Liver (tissue), 9 donors: Measurements from ENCODE around the gene ADGRG1. TPM values are rescaled to one million over a fixed set of nuclear protein-coding genes. Genes with fewer than 3 reads are reported as not detected.

Experiments used
- DNase-seq: peaks from one replicate; pipeline ENCODE4 v3.0.0-alpha.2; 2017; ENCODE audit warnings: low spot score
- H3K27ac ChIP-seq, 2 donors: one replicate each; pipeline ENCODE4 v1.7.0; 2013; ENCODE audit warnings: inconsistent platforms in 2 of 2, low read length in 2 of 2, control low read depth in 1 of 2, low read depth in 1 of 2, mild to moderate bottlenecking in 1 of 2
- H3K27me3 ChIP-seq, 4 donors: one replicate each; pipeline versions ENCODE4 v1.6.1 to v1.7.0; 2013; ENCODE audit warnings: low read length in 3 of 4, inconsistent platforms in 1 of 4, mild to moderate bottlenecking in 1 of 4, moderate library complexity in 1 of 4; ENCODE audit not compliant: control insufficient read depth in 4 of 4, insufficient read depth in 4 of 4
- H3K36me3 ChIP-seq, 4 donors: one replicate each; pipeline versions ENCODE4 v1.6.1 to v1.7.0; 2013; ENCODE audit warnings: low read length in 3 of 4, mild to moderate bottlenecking in 3 of 4, low read depth in 1 of 4, moderate library complexity in 1 of 4; ENCODE audit not compliant: control insufficient read depth in 4 of 4, insufficient read depth in 3 of 4
- H3K4me1 ChIP-seq, 4 donors: one replicate each; pipeline versions ENCODE4 v1.6.1 to v1.7.0; 2013; ENCODE audit warnings: low read length in 3 of 4, mild to moderate bottlenecking in 3 of 4, moderate library complexity in 1 of 4; ENCODE audit not compliant: control insufficient read depth in 4 of 4, insufficient read depth in 4 of 4
- H3K4me3 ChIP-seq, 3 donors: one replicate each; pipeline versions ENCODE4 v1.6.1 to v1.7.0; 2013; ENCODE audit warnings: low read length in 3 of 3, control low read depth in 1 of 3, low read depth in 1 of 3, mild to moderate bottlenecking in 1 of 3
- H3K9ac ChIP-seq, 2 donors: one replicate each; pipeline ENCODE4 v1.7.0; 2013; ENCODE audit warnings: low read length in 2 of 2, mild to moderate bottlenecking in 2 of 2, moderate library complexity in 2 of 2, control low read depth in 1 of 2, low read depth in 1 of 2
- H3K9me3 ChIP-seq, 4 donors: one replicate each; pipeline versions ENCODE4 v1.6.1 to v1.7.0; 2013; ENCODE audit warnings: low read length in 3 of 4; ENCODE audit not compliant: control insufficient read depth in 4 of 4
- ATF3 ChIP-seq: IDR thresholded peaks from 2 replicates; pipeline ENCODE4 v1.6.1; 2016; ENCODE audit warnings: antibody characterized with exemption
- EGR1 ChIP-seq, 2 donors: IDR thresholded peaks; 2 replicates each; pipeline ENCODE4 v1.6.1; 2016 to 2018; ENCODE audit warnings: antibody characterized with exemption in 2 of 2, low read depth in 2 of 2
- FOXA1 ChIP-seq: IDR thresholded peaks from 2 replicates; pipeline ENCODE4 v1.6.1; 2016; ENCODE audit warnings: antibody characterized with exemption
- FOXA2 ChIP-seq: IDR thresholded peaks from 2 replicates; pipeline ENCODE4 v1.6.1; 2016; ENCODE audit warnings: antibody characterized with exemption
- GABPA ChIP-seq, 2 donors: IDR thresholded peaks in 1 of 2; conservative IDR thresholded peaks in 1 of 2; 2 replicates each; pipeline ENCODE4 v1.6.1; 2016; ENCODE audit warnings: antibody characterized with exemption in 2 of 2, mild to moderate bottlenecking in 1 of 2, moderate library complexity in 1 of 2
- HNF4G ChIP-seq: IDR thresholded peaks from 2 replicates; pipeline ENCODE4 v1.6.1; 2016; ENCODE audit warnings: antibody characterized with exemption
- MAX ChIP-seq: IDR thresholded peaks from 2 replicates; pipeline ENCODE4 v1.6.1; 2016; ENCODE audit warnings: antibody characterized with exemption
- NR2F2 ChIP-seq: IDR thresholded peaks from 2 replicates; pipeline ENCODE4 v1.6.1; 2016; ENCODE audit warnings: antibody characterized with exemption
- RXRA ChIP-seq, 2 donors: IDR thresholded peaks; 2 replicates each; pipeline ENCODE4 v1.6.1; 2017 to 2018; ENCODE audit warnings: antibody characterized with exemption in 2 of 2, mild to moderate bottlenecking in 1 of 2
- SP1 ChIP-seq: IDR thresholded peaks from 2 replicates; pipeline ENCODE4 v1.6.1; 2018; ENCODE audit warnings: antibody characterized with exemption, mild to moderate bottlenecking
- TAF1 ChIP-seq: conservative IDR thresholded peaks from 2 replicates; pipeline ENCODE4 v1.6.1; 2016; ENCODE audit warnings: antibody characterized with exemption, mild to moderate bottlenecking
- YY1 ChIP-seq: IDR thresholded peaks from 2 replicates; pipeline ENCODE4 v1.6.1; 2016; ENCODE audit warnings: antibody characterized with exemption, mild to moderate bottlenecking
- WGBS: extraction: QIAGEN DNeasy Blood & Tissue Kit; methylation state at CpG from one replicate; pipeline ENCODE4 v1.1.7; 2013; 5-methylcytosine and 5-hydroxymethylcytosine counted together
- polyA plus RNA-seq, 2 donors: library from polyadenylated mRNA; stranded (reverse) in 1 of 2; unstranded in 1 of 2; fragments of 200-250 nt in 1 of 2; fragments of >200 nt in 1 of 2; fragmentation: Nextera tagmentation in 1 of 2; extraction: Ambion mirVana in 1 of 2; gene quantifications; one replicate each; pipeline versions ENCODE4 v1.2.1 to v1.2.3, GENCODE V29; 2013 to 2015
- total RNA-seq, 2 donors: library from RNA; depleted of rRNA; stranded (reverse); fragments of >200 nt; gene quantifications; one replicate each; pipeline ENCODE4 v1.2.3, GENCODE V29; 2014
- TF ChIP-seq, protein P1 (sequence below): IDR thresholded peaks from 2 replicates; pipeline ENCODE4 v1.6.1; 2016; ENCODE audit warnings: antibody characterized with exemption, mild to moderate bottlenecking
- TF ChIP-seq, protein P2 (sequence below): fragments of 150-350 bp; IDR thresholded peaks from 2 replicates; pipeline ENCODE4 v1.5.1; 2017; ENCODE audit warnings: improper control_type of control experiment, low read depth, low read length; ENCODE audit not compliant: missing input control
- donor health status: healthy.
- donor health status: healthy.
- donor health status: healthy.
- donor health status: healthy.
- donor health status: healthy.

The ADGRG1 gene
- total and polyA plus RNA-seq, 4 donors, result 1.7 to 3.3 (median 2.0) TPM

- WGBS, result 94% methylated on average over 8 of the region's 8 CpGs
- Histone ChIP-seq H3K4me1 (no peaks in the 10 kb centered on the region), H3K9me3 (no peaks in the 10 kb centered on the region), H3K27ac (no peak overlapping the region), H3K9ac (no peak overlapping the region), H3K27me3 (no peaks in the 10 kb centered on the region), H3K4me3 (no peak overlapping the region), H3K36me3 (no peaks in the 10 kb centered on the region)
- TF ChIP-seq, protein P1, sequence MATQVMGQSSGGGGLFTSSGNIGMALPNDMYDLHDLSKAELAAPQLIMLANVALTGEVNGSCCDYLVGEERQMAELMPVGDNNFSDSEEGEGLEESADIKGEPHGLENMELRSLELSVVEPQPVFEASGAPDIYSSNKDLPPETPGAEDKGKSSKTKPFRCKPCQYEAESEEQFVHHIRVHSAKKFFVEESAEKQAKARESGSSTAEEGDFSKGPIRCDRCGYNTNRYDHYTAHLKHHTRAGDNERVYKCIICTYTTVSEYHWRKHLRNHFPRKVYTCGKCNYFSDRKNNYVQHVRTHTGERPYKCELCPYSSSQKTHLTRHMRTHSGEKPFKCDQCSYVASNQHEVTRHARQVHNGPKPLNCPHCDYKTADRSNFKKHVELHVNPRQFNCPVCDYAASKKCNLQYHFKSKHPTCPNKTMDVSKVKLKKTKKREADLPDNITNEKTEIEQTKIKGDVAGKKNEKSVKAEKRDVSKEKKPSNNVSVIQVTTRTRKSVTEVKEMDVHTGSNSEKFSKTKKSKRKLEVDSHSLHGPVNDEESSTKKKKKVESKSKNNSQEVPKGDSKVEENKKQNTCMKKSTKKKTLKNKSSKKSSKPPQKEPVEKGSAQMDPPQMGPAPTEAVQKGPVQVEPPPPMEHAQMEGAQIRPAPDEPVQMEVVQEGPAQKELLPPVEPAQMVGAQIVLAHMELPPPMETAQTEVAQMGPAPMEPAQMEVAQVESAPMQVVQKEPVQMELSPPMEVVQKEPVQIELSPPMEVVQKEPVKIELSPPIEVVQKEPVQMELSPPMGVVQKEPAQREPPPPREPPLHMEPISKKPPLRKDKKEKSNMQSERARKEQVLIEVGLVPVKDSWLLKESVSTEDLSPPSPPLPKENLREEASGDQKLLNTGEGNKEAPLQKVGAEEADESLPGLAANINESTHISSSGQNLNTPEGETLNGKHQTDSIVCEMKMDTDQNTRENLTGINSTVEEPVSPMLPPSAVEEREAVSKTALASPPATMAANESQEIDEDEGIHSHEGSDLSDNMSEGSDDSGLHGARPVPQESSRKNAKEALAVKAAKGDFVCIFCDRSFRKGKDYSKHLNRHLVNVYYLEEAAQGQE, result no peak
- no peak for TF ChIP-seq FOXA1
- no peak for TF ChIP-seq SP1
- no peak for TF ChIP-seq MAX
- TF ChIP-seq EGR1 (IDR thresholded peaks at IDR 0.05; ENCODE audit: low read depth in 2 of 2), result no peak
- TF ChIP-seq ATF3, result no peak
- TF ChIP-seq RXRA (IDR thresholded peaks at IDR 0.05), result no peak
- DNase-seq, result no peak
Observed at GRCh38 chr16:57612494-57612893, 15.9 kb upstream of the ADGRG1 start.

- DNase-seq, result no peak
- H3K9me3 ChIP-seq, result no peaks in the 10 kb centered on the region
- TF ChIP-seq, protein P2, sequence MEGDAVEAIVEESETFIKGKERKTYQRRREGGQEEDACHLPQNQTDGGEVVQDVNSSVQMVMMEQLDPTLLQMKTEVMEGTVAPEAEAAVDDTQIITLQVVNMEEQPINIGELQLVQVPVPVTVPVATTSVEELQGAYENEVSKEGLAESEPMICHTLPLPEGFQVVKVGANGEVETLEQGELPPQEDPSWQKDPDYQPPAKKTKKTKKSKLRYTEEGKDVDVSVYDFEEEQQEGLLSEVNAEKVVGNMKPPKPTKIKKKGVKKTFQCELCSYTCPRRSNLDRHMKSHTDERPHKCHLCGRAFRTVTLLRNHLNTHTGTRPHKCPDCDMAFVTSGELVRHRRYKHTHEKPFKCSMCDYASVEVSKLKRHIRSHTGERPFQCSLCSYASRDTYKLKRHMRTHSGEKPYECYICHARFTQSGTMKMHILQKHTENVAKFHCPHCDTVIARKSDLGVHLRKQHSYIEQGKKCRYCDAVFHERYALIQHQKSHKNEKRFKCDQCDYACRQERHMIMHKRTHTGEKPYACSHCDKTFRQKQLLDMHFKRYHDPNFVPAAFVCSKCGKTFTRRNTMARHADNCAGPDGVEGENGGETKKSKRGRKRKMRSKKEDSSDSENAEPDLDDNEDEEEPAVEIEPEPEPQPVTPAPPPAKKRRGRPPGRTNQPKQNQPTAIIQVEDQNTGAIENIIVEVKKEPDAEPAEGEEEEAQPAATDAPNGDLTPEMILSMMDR, result no peak
- TF ChIP-seq ATF3 (no peak), NR2F2 (no peak), GABPA (IDR thresholded peaks at IDR 0.05 in 1 of 2, conservative IDR thresholded peaks at IDR 0.05 in 1 of 2) (no peak), TAF1 (no peak)
- no peak overlapping the region for H3K4me3 ChIP-seq
- no peak overlapping the region for H3K9ac ChIP-seq
- H3K27me3 ChIP-seq, result no peaks in the 10 kb centered on the region
- no peaks in the 10 kb centered on the region for H3K36me3 ChIP-seq
- WGBS, result 85% methylated on average over 4 of the region's 4 CpGs
- peaks cover 0 to 6% (median 0%) of the 10 kb centered on the region in 4 donors for H3K4me1 ChIP-seq
- no peak overlapping the region for H3K27ac ChIP-seq
Observed at GRCh38 chr16:57613514-57613913, 14.9 kb upstream of the ADGRG1 start.

- TF ChIP-seq HNF4G, result no peak
- no peak for TF ChIP-seq FOXA2
- no peak for TF ChIP-seq RXRA (IDR thresholded peaks at IDR 0.05)
- no peak for TF ChIP-seq GABPA (IDR thresholded peaks at IDR 0.05 in 1 of 2, conservative IDR thresholded peaks at IDR 0.05 in 1 of 2)
- TF ChIP-seq YY1, result no peak
- TF ChIP-seq EGR1 (IDR thresholded peaks at IDR 0.05; ENCODE audit: low read depth in 2 of 2), result no peak
- TF ChIP-seq, protein P2, result no peak
- WGBS, result 85% methylated on average over 6 of the region's 6 CpGs
Observed at GRCh38 chr16:57614536-57614935, 13.9 kb upstream of the ADGRG1 start.

More at GRCh38 chr16:57614536-57614935, 13.9 kb upstream of the ADGRG1 start:
- no peak overlapping the region for H3K9ac ChIP-seq
- no peak overlapping the region for H3K27ac ChIP-seq
- H3K4me1 ChIP-seq, result peaks cover 0 to 6% (median 0%) of the 10 kb centered on the region in 4 donors
- no peak for DNase-seq
- no peak overlapping the region for H3K4me3 ChIP-seq
- H3K36me3 ChIP-seq, result no peaks in the 10 kb centered on the region
- no peaks in the 10 kb centered on the region for H3K27me3 ChIP-seq
- no peaks in the 10 kb centered on the region for H3K9me3 ChIP-seq
